DOHH2 (cell line): ENCODE measurements around the gene B3GALT6.

Experiments used
- H3F3A ChIP-seq: fragments of 200-600 bp; sonication (generic), shearing (Covaris generic); 2 replicates; pipeline ENCODE4 v1.6.0; 2016; ENCODE audit warnings: antibody characterized with exemption, mild to moderate bottlenecking; ENCODE audit not compliant: control insufficient read depth, insufficient read depth
- H3K27ac ChIP-seq: fragments of 200-600 bp; sonication (generic); 2 replicates; pipeline ENCODE4 v1.5.1; 2014; ENCODE audit warnings: low read depth, mild to moderate bottlenecking, low read length, moderate library complexity
- H3K27me3 ChIP-seq: fragments of 200-600 bp; sonication (generic); 2 replicates; pipeline ENCODE4 v1.6.1; 2014; ENCODE audit warnings: mild to moderate bottlenecking, low read length, mixed read lengths; ENCODE audit not compliant: control insufficient read depth
- H3K36me3 ChIP-seq: fragments of 200-600 bp; sonication (generic); 2 replicates; pipeline ENCODE4 v1.6.1; 2014; ENCODE audit warnings: mild to moderate bottlenecking, low read length, moderate library complexity, mixed read lengths; ENCODE audit not compliant: control insufficient read depth
- H3K4me1 ChIP-seq: fragments of 200-600 bp; sonication (generic); 2 replicates; pipeline ENCODE4 v1.6.1; 2014; ENCODE audit warnings: mild to moderate bottlenecking, low read length, mixed read lengths; ENCODE audit not compliant: control insufficient read depth
- H3K4me2 ChIP-seq: fragments of 200-600 bp; sonication (generic); 2 replicates; pipeline ENCODE4 v1.6.0; 2014; ENCODE audit warnings: mild to moderate bottlenecking, low read length, moderate library complexity
- H3K4me3 ChIP-seq: fragments of 200-600 bp; sonication (generic); 2 replicates; pipeline ENCODE4 v1.5.1; 2014; ENCODE audit warnings: mild to moderate bottlenecking, low read length, mixed read lengths
- H3K79me2 ChIP-seq: fragments of 200-600 bp; sonication (generic); 2 replicates; pipeline ENCODE4 v1.6.1; 2014; ENCODE audit warnings: mild to moderate bottlenecking, low read length, mixed read lengths; ENCODE audit not compliant: control insufficient read depth
- H3K9me2 ChIP-seq: fragments of 200-600 bp; sonication (generic); replicated peaks from 2 replicates; pipeline ENCODE4 v1.6.1; 2014; ENCODE audit warnings: mild to moderate bottlenecking, low read length, mixed read lengths; ENCODE audit not compliant: control insufficient read depth
- H3K9me3 ChIP-seq: fragments of 200-600 bp; sonication (generic); 2 replicates; pipeline ENCODE4 v1.6.1; 2014; ENCODE audit warnings: antibody characterized with exemption, low read length, mixed read lengths; ENCODE audit not compliant: control insufficient read depth, insufficient read depth
- H4K20me1 ChIP-seq: fragments of 200-600 bp; sonication (generic); 2 replicates; pipeline ENCODE4 v1.6.0; 2014; ENCODE audit warnings: low read depth, mild to moderate bottlenecking, antibody characterized with exemption, low read length, moderate library complexity; ENCODE audit not compliant: control insufficient read depth, insufficient read depth
- EZH2phosphoT487 ChIP-seq: fragments of 200-600 bp; sonication (generic); IDR thresholded peaks from 2 replicates; pipeline ENCODE4 v1.6.1; 2017; ENCODE audit warnings: borderline replicate concordance, mild to moderate bottlenecking, antibody characterized with exemption, low read length, moderate library complexity, mixed read lengths
- TF ChIP-seq, protein P1 (sequence below): fragments of 200-600 bp; sonication (generic); IDR thresholded peaks from one replicate; pipeline ENCODE4 v1.5.1; 2014; ENCODE audit warnings: antibody characterized with exemption, mild to moderate bottlenecking, low read depth, low read length; ENCODE audit not compliant: poor library complexity, severe bottlenecking

The B3GALT6 gene

DNA sequence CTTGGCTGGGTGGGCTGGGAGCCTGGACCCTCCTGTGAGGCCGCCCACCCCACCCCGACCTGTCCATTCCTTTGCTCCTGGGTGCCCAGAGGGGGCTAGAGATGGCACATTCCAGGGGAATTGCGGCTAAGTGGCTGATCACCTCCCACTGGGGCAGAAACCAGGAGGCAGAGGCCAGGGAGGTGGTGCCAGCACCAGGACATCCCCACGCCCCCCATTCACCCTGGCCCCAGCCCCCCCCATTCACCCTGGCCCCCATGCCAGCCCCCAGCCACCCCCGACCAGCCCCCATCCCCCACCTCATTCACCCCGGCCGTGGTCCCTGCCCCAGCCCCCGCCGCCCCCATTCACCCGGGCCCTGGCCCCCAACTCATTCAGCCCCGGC lies 8.3 kb downstream of the B3GALT6 start:
- H4K20me1 ChIP-seq = no peaks in the 10 kb centered on the region
- TF ChIP-seq, protein P1, sequence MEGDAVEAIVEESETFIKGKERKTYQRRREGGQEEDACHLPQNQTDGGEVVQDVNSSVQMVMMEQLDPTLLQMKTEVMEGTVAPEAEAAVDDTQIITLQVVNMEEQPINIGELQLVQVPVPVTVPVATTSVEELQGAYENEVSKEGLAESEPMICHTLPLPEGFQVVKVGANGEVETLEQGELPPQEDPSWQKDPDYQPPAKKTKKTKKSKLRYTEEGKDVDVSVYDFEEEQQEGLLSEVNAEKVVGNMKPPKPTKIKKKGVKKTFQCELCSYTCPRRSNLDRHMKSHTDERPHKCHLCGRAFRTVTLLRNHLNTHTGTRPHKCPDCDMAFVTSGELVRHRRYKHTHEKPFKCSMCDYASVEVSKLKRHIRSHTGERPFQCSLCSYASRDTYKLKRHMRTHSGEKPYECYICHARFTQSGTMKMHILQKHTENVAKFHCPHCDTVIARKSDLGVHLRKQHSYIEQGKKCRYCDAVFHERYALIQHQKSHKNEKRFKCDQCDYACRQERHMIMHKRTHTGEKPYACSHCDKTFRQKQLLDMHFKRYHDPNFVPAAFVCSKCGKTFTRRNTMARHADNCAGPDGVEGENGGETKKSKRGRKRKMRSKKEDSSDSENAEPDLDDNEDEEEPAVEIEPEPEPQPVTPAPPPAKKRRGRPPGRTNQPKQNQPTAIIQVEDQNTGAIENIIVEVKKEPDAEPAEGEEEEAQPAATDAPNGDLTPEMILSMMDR = no peak
- TF ChIP-seq EZH2phosphoT487 = no peak

DNA sequence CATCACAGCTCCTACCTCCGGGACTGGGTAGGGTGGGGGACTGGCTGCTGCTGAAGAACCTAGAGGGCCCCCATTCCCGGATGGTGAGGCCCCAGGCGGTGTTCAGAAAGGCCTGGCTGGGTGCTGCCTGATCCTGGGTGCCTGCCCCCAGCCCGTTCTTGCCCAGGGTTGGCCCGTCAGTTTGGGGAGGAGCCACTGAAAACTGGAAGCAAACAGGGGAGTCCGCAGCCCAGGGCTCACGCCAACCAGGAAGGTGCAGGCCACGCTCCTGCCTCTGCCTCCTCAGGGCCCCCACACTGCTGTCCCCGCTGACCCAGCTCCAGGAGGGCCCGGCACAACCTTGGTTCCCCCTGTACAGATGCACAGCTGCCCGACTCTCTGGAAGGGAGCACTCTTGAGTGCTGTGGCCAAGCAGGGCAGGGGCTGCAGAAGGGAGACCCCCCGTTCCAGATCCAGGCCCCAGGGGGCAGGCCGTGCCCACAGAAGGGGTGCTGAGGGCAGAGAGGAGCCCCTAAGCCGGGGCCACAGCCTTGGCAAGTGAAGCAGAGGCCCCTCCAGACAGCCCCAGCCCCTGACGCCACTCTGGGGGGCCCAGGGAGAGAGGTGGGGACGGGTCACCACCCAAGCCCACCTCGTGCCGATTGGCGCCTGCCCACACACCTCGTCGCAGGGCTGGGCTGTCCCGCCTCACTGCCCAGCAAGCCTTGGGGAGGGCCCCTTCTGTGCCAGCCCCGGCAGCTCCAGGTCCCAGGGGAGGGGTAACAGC lies 9.0 kb downstream of the B3GALT6 start:
- no peaks in the 10 kb centered on the region for H4K20me1 ChIP-seq
- H3K27me3 ChIP-seq = peaks cover 11% of the 10 kb centered on the region
- no peak overlapping the region for H3K27ac ChIP-seq
- no peaks in the 10 kb centered on the region for H3K9me2 ChIP-seq
- no peaks in the 10 kb centered on the region for H3K79me2 ChIP-seq
- H3K4me1 ChIP-seq = peaks cover 4% of the 10 kb centered on the region; the same call in 1 of the 2 replicates
- no peak overlapping the region for H3K4me3 ChIP-seq
- TF ChIP-seq, protein P1 = no peak
- TF ChIP-seq EZH2phosphoT487 = no peak
- no peaks in the 10 kb centered on the region for H3K36me3 ChIP-seq
- H3K9me3 ChIP-seq = no peaks in the 10 kb centered on the region
- H3F3A ChIP-seq = no peaks in the 10 kb centered on the region
- no peak overlapping the region for H3K4me2 ChIP-seq

More for the DNA sequence above, 8.3 kb downstream of the B3GALT6 start:
- Histone ChIP-seq H3K9me3 (no peaks in the 10 kb centered on the region), H3K4me1 (peaks cover 4% of the 10 kb centered on the region; the same call in 1 of the 2 replicates), H3K4me2 (no peak overlapping the region), H3K79me2 (peaks cover 3% of the 10 kb centered on the region; the same call in 1 of the 2 replicates), H3K27ac (no peak overlapping the region), H3K4me3 (no peak overlapping the region), H3K36me3 (peaks cover 3% of the 10 kb centered on the region; the same call in 1 of the 2 replicates), H3K9me2 (no peaks in the 10 kb centered on the region), H3F3A (no peaks in the 10 kb centered on the region), H3K27me3 (peaks cover 11% of the 10 kb centered on the region)

DNA sequence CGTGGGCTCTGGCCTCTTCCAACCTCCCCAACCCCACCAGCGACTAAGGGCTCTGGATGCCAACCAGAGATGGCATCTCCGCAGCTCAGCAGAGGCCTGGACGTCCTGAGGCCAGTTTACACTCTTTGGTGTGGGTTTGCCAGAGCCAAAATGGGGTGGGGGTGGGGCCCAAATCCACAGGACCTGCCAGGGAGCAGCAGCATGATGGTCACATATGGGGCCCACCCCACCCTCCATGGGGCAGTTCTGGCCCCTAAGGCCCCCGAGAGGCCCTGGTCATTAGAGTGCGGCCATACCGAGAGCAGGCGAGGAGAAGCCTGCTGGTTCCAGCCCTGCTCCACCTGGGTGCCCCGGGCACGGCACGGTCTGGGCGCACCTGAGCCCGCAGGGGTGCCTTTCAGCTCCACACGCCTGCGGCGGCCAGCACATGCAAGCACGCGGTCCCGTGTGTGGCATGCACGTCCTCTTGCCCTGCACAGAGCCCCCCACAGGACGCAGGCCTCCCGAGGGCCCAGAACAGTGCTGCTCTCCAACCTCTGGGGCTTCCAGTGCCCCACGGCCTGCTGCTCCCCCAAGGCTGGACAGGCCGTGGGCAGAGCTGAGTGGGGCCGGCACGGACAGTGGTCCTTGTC lies 9.7 kb downstream of the B3GALT6 start:
- no peaks in the 10 kb centered on the region for H3F3A ChIP-seq
- H3K27ac ChIP-seq = no peak overlapping the region
- no peak overlapping the region for H3K4me2 ChIP-seq
- H3K9me3 ChIP-seq = no peaks in the 10 kb centered on the region
- peaks cover 4% of the 10 kb centered on the region; the same call in 1 of the 2 replicates for H3K4me1 ChIP-seq
- H3K27me3 ChIP-seq = peaks cover 11% of the 10 kb centered on the region
- no peaks in the 10 kb centered on the region for H4K20me1 ChIP-seq
- H3K4me3 ChIP-seq = no peak overlapping the region
- H3K9me2 ChIP-seq = no peaks in the 10 kb centered on the region
- H3K79me2 ChIP-seq = no peaks in the 10 kb centered on the region
- TF ChIP-seq, protein P1 = no peak
- no peak for TF ChIP-seq EZH2phosphoT487
- no peaks in the 10 kb centered on the region for H3K36me3 ChIP-seq
